Esophagus squamous epithelium (tissue), 4 donors: ENCODE measurements around the gene EIF2AK3.

ENCODE experiments used
- POLR2A ChIP-seq, 4 donors: fragments of 450-650 bp; IDR thresholded peaks; one replicate each; pipeline ENCODE4 v1.6.1; 2017; ENCODE audit warnings: antibody characterized with exemption in 4 of 4, mild to moderate bottlenecking in 4 of 4, moderate library complexity in 3 of 4
- TF ChIP-seq, protein P1 (sequence below), 6 experiments: fragments of 450-650 bp in 4 of 6; fragments of 200-600 bp in 2 of 6; sonication (generic) in 2 of 6; IDR thresholded peaks; one replicate each; pipeline ENCODE4 v1.5.1; 2016 to 2019; ENCODE audit warnings: antibody characterized with exemption in 6 of 6, mild to moderate bottlenecking in 4 of 6, moderate library complexity in 4 of 6

DNA sequence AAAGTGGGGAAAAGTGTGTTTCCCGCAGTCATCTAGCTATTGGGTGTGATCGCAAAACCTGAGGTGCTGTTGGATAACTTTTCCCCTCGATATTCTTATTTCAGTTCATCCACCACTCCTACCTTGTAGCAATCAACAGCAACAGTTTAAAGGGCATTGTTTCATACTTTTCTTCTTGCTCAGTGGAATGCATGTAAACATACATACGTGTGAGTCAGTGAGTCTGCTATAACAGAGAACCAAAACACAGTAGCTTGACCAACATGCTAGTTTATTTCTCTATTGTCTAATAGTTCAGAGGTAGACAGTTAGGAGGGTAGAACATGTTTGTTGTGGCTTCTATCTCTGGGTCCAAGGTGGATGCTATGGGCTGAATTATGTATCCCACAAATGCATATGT is 97.2 kb downstream of the EIF2AK3 start:
- no peak for TF ChIP-seq POLR2A (IDR thresholded peaks at IDR 0.05)
- TF ChIP-seq, protein P1, sequence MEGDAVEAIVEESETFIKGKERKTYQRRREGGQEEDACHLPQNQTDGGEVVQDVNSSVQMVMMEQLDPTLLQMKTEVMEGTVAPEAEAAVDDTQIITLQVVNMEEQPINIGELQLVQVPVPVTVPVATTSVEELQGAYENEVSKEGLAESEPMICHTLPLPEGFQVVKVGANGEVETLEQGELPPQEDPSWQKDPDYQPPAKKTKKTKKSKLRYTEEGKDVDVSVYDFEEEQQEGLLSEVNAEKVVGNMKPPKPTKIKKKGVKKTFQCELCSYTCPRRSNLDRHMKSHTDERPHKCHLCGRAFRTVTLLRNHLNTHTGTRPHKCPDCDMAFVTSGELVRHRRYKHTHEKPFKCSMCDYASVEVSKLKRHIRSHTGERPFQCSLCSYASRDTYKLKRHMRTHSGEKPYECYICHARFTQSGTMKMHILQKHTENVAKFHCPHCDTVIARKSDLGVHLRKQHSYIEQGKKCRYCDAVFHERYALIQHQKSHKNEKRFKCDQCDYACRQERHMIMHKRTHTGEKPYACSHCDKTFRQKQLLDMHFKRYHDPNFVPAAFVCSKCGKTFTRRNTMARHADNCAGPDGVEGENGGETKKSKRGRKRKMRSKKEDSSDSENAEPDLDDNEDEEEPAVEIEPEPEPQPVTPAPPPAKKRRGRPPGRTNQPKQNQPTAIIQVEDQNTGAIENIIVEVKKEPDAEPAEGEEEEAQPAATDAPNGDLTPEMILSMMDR (IDR thresholded peaks at IDR 0.05): no peak
